B cell (primary cell): ENCODE measurements around the gene MEX3A. TPM values are rescaled to one million over a fixed set of nuclear protein-coding genes. Genes with fewer than 3 reads are reported as not detected.

ENCODE experiments used
- ATAC-seq: fragments of 200-7000 bp; cut with Tn5 transposase; one replicate; pipeline ENCODE4 v1.10.0; 2021; ENCODE audit warnings: low read depth, mild to moderate bottlenecking, moderate number of reproducible peaks, moderate library complexity
- CTCF ChIA-PET: fragments of 350-600 bp; sonication (Branson Sonifier 250); formaldehyde crosslinking; loops from one replicate; lab custom pipeline; 2021; ENCODE audit warnings: antibody characterized with exemption, inconsistent platforms; lab: Charles Lee
- POLR2A ChIA-PET: fragments of 350-600 bp; sonication (Branson Sonifier 250); formaldehyde crosslinking; loops from one replicate; lab custom pipeline; 2021; ENCODE audit warnings: antibody characterized with exemption; lab: Charles Lee
- DNase-seq: peaks from one replicate; pipeline ENCODE4 v3.0.0; 2013
- H2AFZ ChIP-seq: 2 replicates; pipeline ENCODE4 v1.6.1; 2012; ENCODE audit warnings: mild to moderate bottlenecking, low read depth, low read length; ENCODE audit not compliant: insufficient read depth, poor library complexity, severe bottlenecking
- H3K27ac ChIP-seq, 2 donors: 1 replicate in 1 of 2; 2 replicates in 1 of 2; pipeline ENCODE4 v1.5.1; 2012 to 2013; ENCODE audit warnings: low read length in 2 of 2, mild to moderate bottlenecking in 2 of 2, moderate library complexity in 1 of 2
- H3K27me3 ChIP-seq, 4 experiments: fragments of 200-600 bp in 1 of 4; sonication (generic) in 1 of 4; replicated peaks in 1 of 4; 1 replicate in 2 of 4; 2 replicates in 2 of 4; pipeline versions ENCODE4 v1.6.1 to v1.7.0; 2013 to 2016; ENCODE audit warnings: low read length in 3 of 4, mild to moderate bottlenecking in 2 of 4, mixed read lengths in 1 of 4, moderate library complexity in 1 of 4; ENCODE audit not compliant: insufficient read depth in 4 of 4, control insufficient read depth in 3 of 4; ENCODE audit errors: control extremely low read depth in 1 of 4
- H3K36me3 ChIP-seq, 2 experiments: replicated peaks in 1 of 2; 1 replicate in 1 of 2; 2 replicates in 1 of 2; pipeline versions ENCODE4 v1.6.1 to v1.7.1; 2013; ENCODE audit warnings: low read length in 1 of 2; ENCODE audit not compliant: insufficient read depth in 2 of 2, control insufficient read depth in 1 of 2; ENCODE audit errors: control extremely low read depth in 1 of 2, extremely low read depth in 1 of 2
- H3K4me1 ChIP-seq, 2 donors: fragments of 200-600 bp in 1 of 2; sonication (generic) in 1 of 2; 1 replicate in 1 of 2; 2 replicates in 1 of 2; pipeline versions ENCODE4 v1.5.1 to v1.6.1; 2013 to 2017; ENCODE audit warnings: low read length in 2 of 2; ENCODE audit not compliant: control insufficient read depth in 2 of 2, insufficient read depth in 2 of 2
- H3K4me2 ChIP-seq: replicated peaks from 2 replicates; pipeline ENCODE3; 2012; ENCODE audit warnings: mild to moderate bottlenecking, low read depth, low read length; ENCODE audit not compliant: poor library complexity, severe bottlenecking
- H3K4me3 ChIP-seq, 5 experiments: fragments of 200-600 bp in 1 of 5; sonication (generic) in 1 of 5; 1 replicate in 3 of 5; 2 replicates in 2 of 5; pipeline versions ENCODE4 v1.5.1 to v1.7.0; 2011 to 2016; ENCODE audit warnings: low read length in 4 of 5, mild to moderate bottlenecking in 4 of 5, low read depth in 2 of 5, control low read depth in 1 of 5, moderate library complexity in 1 of 5; ENCODE audit not compliant: insufficient read depth in 1 of 5; ENCODE audit errors: control extremely low read depth in 1 of 5, extremely low read depth in 1 of 5
- H3K79me2 ChIP-seq: fragments of 200-600 bp; sonication (generic); one replicate; pipeline ENCODE4 v1.6.0; 2016; ENCODE audit warnings: low read length; ENCODE audit not compliant: control insufficient read depth, insufficient read depth
- H3K9ac ChIP-seq: fragments of 200-600 bp; sonication (generic); 2 replicates; pipeline ENCODE4 v1.6.1; 2017; ENCODE audit warnings: mild to moderate bottlenecking, low read length, moderate library complexity
- H3K9me3 ChIP-seq, 3 donors: one replicate each; pipeline versions ENCODE4 v1.6.1 to v1.7.1; 2013; ENCODE audit warnings: low read length in 2 of 3; ENCODE audit not compliant: control insufficient read depth in 2 of 3, insufficient read depth in 1 of 3; ENCODE audit errors: control extremely low read depth in 1 of 3
- H4K20me1 ChIP-seq: 2 replicates; pipeline ENCODE4 v1.6.0; 2012; ENCODE audit warnings: mild to moderate bottlenecking, low read length; ENCODE audit not compliant: insufficient read depth, control insufficient read depth, poor library complexity, severe bottlenecking
- H3K27ac Mint-ChIP-seq: one replicate; pipeline ENCODE4 v1.8.0; 2021; ENCODE audit warnings: mixed read lengths
- H3K27me3 Mint-ChIP-seq: one replicate; pipeline ENCODE4 v1.8.0; 2021; ENCODE audit warnings: mixed read lengths
- H3K4me1 Mint-ChIP-seq: one replicate; pipeline ENCODE4 v1.8.0; 2021; ENCODE audit warnings: mixed read lengths
- H3K4me3 Mint-ChIP-seq: one replicate; pipeline ENCODE4 v1.8.0; 2021; ENCODE audit warnings: mixed read lengths
- H3K9me3 Mint-ChIP-seq: one replicate; pipeline ENCODE4 v1.8.0; 2022; ENCODE audit warnings: mixed read lengths; ENCODE audit not compliant: insufficient read depth
- CTCF ChIP-seq: fragments of 200-600 bp; IDR thresholded peaks from one replicate; pipeline ENCODE4 v1.8.0; 2022; ENCODE audit warnings: antibody characterized with exemption, mild to moderate bottlenecking
- EZH2 ChIP-seq: IDR thresholded peaks from 2 replicates; pipeline ENCODE4 v1.6.1; 2012; ENCODE audit warnings: borderline replicate concordance, low read depth, mild to moderate bottlenecking, moderate library complexity, low read length; ENCODE audit not compliant: insufficient read depth, poor library complexity, severe bottlenecking
- WGBS: methylation state at CpG from one replicate; pipeline ENCODE4 v1.1.5; 2013; ENCODE audit warnings: missing lambda C conversion rate; ENCODE audit not compliant: insufficient coverage; 5-methylcytosine and 5-hydroxymethylcytosine counted together
- intact Hi-C: fragments of 100-400 bp; cut with micrococcal nuclease; formaldehyde crosslinking; loops from one replicate; pipeline ENCODE4 v1.10.0; 2022
- polyA plus RNA-seq: library from polyadenylated mRNA; depleted of rRNA; stranded (reverse); fragments of >200 nt; gene quantifications from 2 replicates; pipeline ENCODE4 v1.2.3, GENCODE V29; 2012
- total RNA-seq, 2 donors: library from RNA; stranded (reverse); fragments of 120-200 nt in 1 of 2; gene quantifications; 1 replicate in 1 of 2; 2 replicates in 1 of 2; pipeline versions ENCODE4 v1.2.3 to v1.2.4, GENCODE V29; 2013 to 2022

The MEX3A gene
- total and polyA plus RNA-seq, 2 donors (not counting 1 experiment from before 2014, with no cell fraction given): 0.27 to 1.1 TPM

GRCh38 chr1:156128654-156129597 lies 46.7 kb upstream of the MEX3A start:
- no peak for DNase-seq
- CTCF ChIA-PET: interaction anchor here (0.7 to 28.7 kb wide), 17 partner anchors 12 to 196 kb away, joined by 3 to 970 read pairs (median 4); partner anchors contain the start of genes LMNA, MEX3A and PMF1
- no peak overlapping the region for H3K27ac ChIP-seq
- H3K36me3 ChIP-seq: no peaks in the 10 kb centered on the region
- intact Hi-C loops: no loop called here
- peaks cover 34% of the 10 kb centered on the region for H3K4me1 Mint-ChIP-seq
- H2AFZ ChIP-seq: no peak overlapping the region
- H3K4me1 ChIP-seq: peaks cover 14 to 22% of the 10 kb centered on the region in 2 donors
- peaks cover 0 to 4% (median 1%) of the 10 kb centered on the region in 4 experiments for H3K27me3 ChIP-seq
- whole genome bisulfite sequencing: 78% methylated on average over 3 of the region's 8 CpGs
- no peak for ATAC-seq
- H3K9me3 ChIP-seq: peaks cover 0 to 2% (median 0%) of the 10 kb centered on the region in 3 donors
- H3K9me3 Mint-ChIP-seq: no peaks in the 10 kb centered on the region
- no peak overlapping the region for H3K4me2 ChIP-seq
- H3K4me3 ChIP-seq: no peak overlapping the region
- no peak overlapping the region for H3K27ac Mint-ChIP-seq
- H3K9ac ChIP-seq: no peak overlapping the region
- POLR2A ChIA-PET: interaction anchor here (0.6 to 2.9 kb wide), 6 partner anchors 22 to 921 kb away, joined by 3 to 23 read pairs (median 4); partner anchors contain the start of gene THBS3
- no peaks in the 10 kb centered on the region for H3K79me2 ChIP-seq
- TF ChIP-seq EZH2: no peak
- TF ChIP-seq CTCF: no peak
- no peaks in the 10 kb centered on the region for H4K20me1 ChIP-seq
- H3K4me3 Mint-ChIP-seq: no peak overlapping the region
- peaks cover 5% of the 10 kb centered on the region for H3K27me3 Mint-ChIP-seq
